CD4-positive, alpha-beta memory T cell (primary cell): ENCODE data around the gene RNASE13. TPM values are rescaled to one million over a fixed set of nuclear protein-coding genes. Genes with fewer than 3 reads are reported as not detected.

Experiments
- CTCF ChIA-PET: fragments of 350-600 bp; sonication (Branson Sonifier 250); formaldehyde crosslinking; loops from one replicate; lab custom pipeline; 2021; ENCODE audit warnings: inconsistent platforms; ENCODE audit not compliant: partially characterized antibody; lab: Charles Lee
- POLR2A ChIA-PET: fragments of 350-600 bp; sonication (Branson Sonifier 250); formaldehyde crosslinking; loops from one replicate; lab custom pipeline; 2021; ENCODE audit not compliant: partially characterized antibody; lab: Charles Lee
- DNase-seq, 5 donors: peaks; one replicate each; pipeline versions ENCODE4 v3.0.0 to v3.0.0-alpha.2; 2020 to 2022; ENCODE audit warnings: mixed read lengths in 1 of 5
- H3K27ac ChIP-seq: one replicate; pipeline ENCODE4 v1.7.0; 2013; ENCODE audit warnings: low read depth, low read length
- H3K27me3 ChIP-seq: 2 replicates; pipeline ENCODE4 v1.7.0; 2013; ENCODE audit warnings: mild to moderate bottlenecking, low read length, moderate library complexity; ENCODE audit not compliant: insufficient read depth
- H3K36me3 ChIP-seq: 2 replicates; pipeline ENCODE4 v1.7.0; 2013; ENCODE audit warnings: mild to moderate bottlenecking, low read length, moderate library complexity; ENCODE audit not compliant: insufficient read depth
- H3K4me1 ChIP-seq: 2 replicates; pipeline ENCODE4 v1.7.0; 2013; ENCODE audit warnings: mild to moderate bottlenecking, low read length, moderate library complexity; ENCODE audit not compliant: insufficient read depth
- H3K4me3 ChIP-seq, 2 donors: one replicate each; pipeline ENCODE4 v1.7.0; 2013; ENCODE audit warnings: low read length in 2 of 2, mild to moderate bottlenecking in 1 of 2
- H3K9me3 ChIP-seq, 2 donors: one replicate each; pipeline ENCODE4 v1.7.0; 2013; ENCODE audit warnings: low read length in 2 of 2, control low read depth in 1 of 2; ENCODE audit not compliant: control insufficient read depth in 1 of 2
- H3K27ac Mint-ChIP-seq, 7 donors: one replicate each; pipeline ENCODE4 v1.8.0; 2020 to 2021; ENCODE audit warnings: mixed read lengths in 7 of 7, mild to moderate bottlenecking in 6 of 7, inconsistent platforms in 3 of 7, moderate library complexity in 3 of 7
- H3K27me3 Mint-ChIP-seq, 2 donors: one replicate each; pipeline ENCODE4 v1.8.0; 2020 to 2021; ENCODE audit warnings: mixed read lengths in 2 of 2
- H3K36me3 Mint-ChIP-seq, 2 donors: one replicate each; pipeline ENCODE4 v1.8.0; 2020 to 2021; ENCODE audit warnings: mixed read lengths in 2 of 2, inconsistent platforms in 1 of 2, mild to moderate bottlenecking in 1 of 2
- H3K4me1 Mint-ChIP-seq, 4 donors: one replicate each; pipeline ENCODE4 v1.8.0; 2020 to 2021; ENCODE audit warnings: mixed read lengths in 4 of 4, mild to moderate bottlenecking in 1 of 4
- H3K4me3 Mint-ChIP-seq, 8 donors: one replicate each; pipeline ENCODE4 v1.8.0; 2020 to 2021; ENCODE audit warnings: mixed read lengths in 8 of 8, mild to moderate bottlenecking in 7 of 8, moderate library complexity in 6 of 8, inconsistent platforms in 3 of 8
- H3K9me3 Mint-ChIP-seq, 8 donors: one replicate each; pipeline ENCODE4 v1.8.0; 2020 to 2021; ENCODE audit warnings: mixed read lengths in 8 of 8, mild to moderate bottlenecking in 5 of 8, inconsistent platforms in 3 of 8, moderate library complexity in 1 of 8
- intact Hi-C: fragments of 100-400 bp; cut with micrococcal nuclease; formaldehyde crosslinking; loops from one replicate; pipeline ENCODE4 v1.15.1; 2023
- polyA plus RNA-seq, 2 donors: library from polyadenylated mRNA; unstranded; fragments of 300-500 nt; fragmentation: Illumina TruSeq; gene quantifications; one replicate each; pipeline ENCODE4 v1.2.3, GENCODE V29; 2021
- total RNA-seq, 2 experiments: library from RNA; stranded (reverse); gene quantifications; one replicate each; pipeline ENCODE4 v1.2.3, GENCODE V29; 2021

Gene RNASE13, protein sequence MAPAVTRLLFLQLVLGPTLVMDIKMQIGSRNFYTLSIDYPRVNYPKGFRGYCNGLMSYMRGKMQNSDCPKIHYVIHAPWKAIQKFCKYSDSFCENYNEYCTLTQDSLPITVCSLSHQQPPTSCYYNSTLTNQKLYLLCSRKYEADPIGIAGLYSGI
- total RNA-seq (not detected), polyA plus RNA-seq (not detected)

DNA sequence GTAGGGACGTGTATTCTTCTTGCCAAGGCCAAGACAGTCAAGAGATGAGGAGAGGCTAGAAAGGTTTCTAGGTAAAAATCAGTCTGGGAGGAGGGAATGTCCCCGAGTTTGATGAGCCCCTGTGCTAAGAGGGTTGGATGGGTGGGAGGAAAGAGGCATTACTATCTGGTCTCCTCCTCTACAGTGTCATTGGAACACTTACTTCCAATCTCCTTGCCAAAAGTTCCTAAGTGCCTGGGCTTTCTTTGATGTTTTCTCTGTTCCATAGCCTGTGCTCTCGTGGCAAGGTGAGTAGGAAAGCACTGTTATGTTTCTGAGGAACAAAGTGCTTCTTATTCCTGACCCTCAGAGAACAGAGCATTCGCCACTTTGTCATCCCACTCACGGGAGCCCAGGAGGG is at the start of gene RNASE13:
RNASE13 (minus strand) TSS at position 101 of the 400 bp plus-strand sequence. CDS start 519 bp downstream, outside the sequence.
- Histone ChIP-seq H3K36me3 (no peaks in the 10 kb centered on the region), H3K27ac (no peak within 1 kb of the TSS), H3K4me3 (no peak within 1 kb of the TSS), H3K9me3 (no peaks in the 10 kb centered on the region), H3K4me1 (no peaks in the 10 kb centered on the region), H3K27me3 (no peaks in the 10 kb centered on the region)
- ChIA-PET CTCF (interaction anchor here (1.0 to 10.7 kb wide), 6 partner anchors 9 to 70 kb away, joined by 3 to 138 read pairs (median 6); no protein-coding TSS in a partner anchor), POLR2A (no interaction called here)
- H3K27me3 Mint-ChIP-seq = peaks cover 1 to 3% of the 10 kb centered on the region in 2 donors
- intact Hi-C loops = no loop called here
- no peaks in the 10 kb centered on the region for H3K36me3 Mint-ChIP-seq
- no peaks in the 10 kb centered on the region for H3K4me1 Mint-ChIP-seq
- no peak within 1 kb of the TSS for H3K4me3 Mint-ChIP-seq
- peaks cover 0 to 2% (median 0%) of the 10 kb centered on the region in 8 donors for H3K9me3 Mint-ChIP-seq
- no peak within 1 kb of the TSS for H3K27ac Mint-ChIP-seq
- DNase-seq = no peak

DNA sequence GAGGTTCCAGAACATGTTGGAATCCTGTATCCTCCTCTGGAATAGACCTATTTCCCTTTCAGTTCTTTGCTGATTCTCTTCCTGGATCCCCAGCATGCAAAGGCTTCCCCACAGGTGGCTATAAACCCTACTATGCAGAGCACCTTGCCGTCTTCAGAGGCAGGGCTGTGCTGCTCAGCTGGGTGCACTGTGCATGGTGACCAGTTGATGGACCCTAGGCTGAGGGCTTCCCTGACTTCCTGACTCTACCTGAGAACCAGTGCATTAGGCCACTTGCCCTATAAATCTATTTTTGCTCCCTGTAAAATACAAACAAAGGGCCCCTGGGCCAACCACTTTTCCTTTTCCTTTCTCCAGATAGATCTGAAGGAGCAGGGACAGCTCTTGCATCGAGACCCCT is 49.8 kb upstream of the RNASE13 start:
- intact Hi-C loops = no loop called here
- Histone ChIP-seq H3K27me3 (no peaks in the 10 kb centered on the region), H3K4me3 (no peak overlapping the region), H3K4me1 (peaks cover 18% of the 10 kb centered on the region), H3K9me3 (no peaks in the 10 kb centered on the region), H3K36me3 (no peaks in the 10 kb centered on the region), H3K27ac (no peak overlapping the region)
- Mint-ChIP-seq H3K36me3 (peaks cover 0 to 2% of the 10 kb centered on the region in 2 donors), H3K27ac (peak overlapping the region in 6 of 7 donors; percentile 20 to 100 (median 84)), H3K9me3 (peaks cover 0 to 3% (median 0%) of the 10 kb centered on the region in 8 donors), H3K4me1 (peaks cover 20 to 36% (median 28%) of the 10 kb centered on the region in 4 donors), H3K4me3 (no peak overlapping the region), H3K27me3 (peaks cover 0 to 1% of the 10 kb centered on the region in 2 donors)
- CTCF ChIA-PET = interaction anchor here (1.6 to 3.5 kb wide), 3 partner anchors 8 to 69 kb away, joined by 11 to 23 read pairs (median 11); no protein-coding TSS in a partner anchor
- DNase-seq = no peak
- POLR2A ChIA-PET = interaction anchor here (1.0 kb wide), 1 partner anchor 56 kb away, joined by 3 read pairs; no protein-coding TSS in a partner anchor

DNA sequence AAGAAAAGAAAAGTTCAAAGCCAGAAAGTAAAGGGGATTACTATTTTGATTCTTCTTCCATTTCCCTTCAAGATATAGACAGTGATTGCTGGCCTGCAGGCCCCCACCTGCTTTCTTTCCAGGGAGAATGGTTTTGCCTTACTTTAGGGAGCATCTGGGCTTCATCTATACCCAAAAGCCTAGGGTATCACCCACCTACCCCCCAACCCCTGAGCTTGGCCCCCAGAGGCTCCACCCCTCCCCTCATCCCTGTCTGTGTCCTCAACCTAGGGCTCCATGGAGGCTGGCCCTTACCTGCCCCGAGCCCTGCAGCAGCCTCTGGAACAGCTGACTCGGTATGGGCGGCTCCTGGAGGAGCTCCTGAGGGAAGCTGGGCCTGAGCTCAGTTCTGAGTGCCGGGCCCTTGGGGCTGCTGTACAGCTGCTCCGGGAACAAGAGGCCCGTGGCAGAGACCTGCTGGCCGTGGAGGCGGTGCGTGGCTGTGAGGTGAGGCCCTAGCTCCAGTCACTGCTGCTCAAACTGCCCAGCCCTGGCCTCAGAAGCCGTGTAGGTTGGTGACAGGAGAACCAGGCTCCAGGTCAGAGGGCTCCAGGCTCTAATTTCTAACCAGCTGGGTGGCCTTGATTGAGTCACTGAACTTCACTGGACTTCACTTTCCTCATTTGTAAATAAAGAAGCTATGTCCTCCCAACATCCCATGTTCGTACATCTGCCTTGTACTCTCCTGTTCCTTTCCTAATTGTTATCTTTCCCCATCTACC is 49.1 kb upstream of the RNASE13 start:
- peaks cover 0 to 1% of the 10 kb centered on the region in 2 donors for H3K27me3 Mint-ChIP-seq
- Histone ChIP-seq H3K27ac (no peak overlapping the region), H3K4me3 (no peak overlapping the region), H3K27me3 (no peaks in the 10 kb centered on the region), H3K9me3 (no peaks in the 10 kb centered on the region), H3K36me3 (no peaks in the 10 kb centered on the region), H3K4me1 (peaks cover 18% of the 10 kb centered on the region)
- peaks cover 0 to 2% of the 10 kb centered on the region in 2 donors for H3K36me3 Mint-ChIP-seq
- peak overlapping the region in 6 of 7 donors; percentile 72 to 100 (median 84) for H3K27ac Mint-ChIP-seq
- DNase-seq = no peak
- intact Hi-C loops = no loop called here
- ChIA-PET CTCF (interaction anchor here (0.9 to 3.5 kb wide), 5 partner anchors 9 to 69 kb away, joined by 3 to 23 read pairs (median 11); no protein-coding TSS in a partner anchor), POLR2A (interaction anchor here (1.0 kb wide), 1 partner anchor 56 kb away, joined by 3 read pairs; no protein-coding TSS in a partner anchor)
- peak overlapping the region in 1 of 8 donors; percentile 6 for H3K4me3 Mint-ChIP-seq
- peaks cover 17 to 29% (median 23%) of the 10 kb centered on the region in 4 donors for H3K4me1 Mint-ChIP-seq
- peaks cover 0 to 3% (median 0%) of the 10 kb centered on the region in 8 donors for H3K9me3 Mint-ChIP-seq

DNA sequence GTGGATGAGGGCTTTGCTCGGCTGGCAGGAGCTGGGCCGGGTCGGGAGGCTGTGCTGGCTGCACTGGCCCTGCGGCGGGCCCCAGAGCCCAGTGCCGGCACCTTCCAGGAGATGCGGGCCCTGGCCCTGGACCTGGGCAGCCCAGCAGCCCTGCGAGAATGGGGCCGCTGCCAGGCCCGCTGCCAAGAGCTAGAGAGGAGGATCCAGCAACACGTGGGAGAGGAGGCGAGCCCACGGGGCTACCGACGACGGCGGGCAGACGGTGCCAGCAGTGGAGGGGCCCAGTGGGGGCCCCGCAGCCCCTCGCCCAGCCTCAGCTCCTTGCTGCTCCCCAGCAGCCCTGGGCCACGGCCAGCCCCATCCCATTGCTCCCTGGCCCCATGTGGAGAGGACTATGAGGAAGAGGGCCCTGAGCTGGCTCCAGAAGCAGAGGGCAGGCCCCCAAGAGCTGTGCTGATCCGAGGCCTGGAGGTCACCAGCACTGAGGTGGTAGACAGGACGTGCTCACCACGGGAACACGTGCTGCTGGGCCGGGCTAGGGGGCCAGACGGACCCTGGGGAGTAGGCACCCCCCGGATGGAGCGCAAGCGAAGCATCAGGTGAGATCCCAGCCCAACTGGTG is 47.0 kb upstream of the RNASE13 start:
- peaks cover 0 to under 1% of the 10 kb centered on the region in 2 donors for H3K27me3 Mint-ChIP-seq
- POLR2A ChIA-PET = no interaction called here
- H3K4me3 Mint-ChIP-seq = no peak overlapping the region
- H3K36me3 Mint-ChIP-seq = no peaks in the 10 kb centered on the region
- H3K4me1 Mint-ChIP-seq = peaks cover 4 to 9% (median 7%) of the 10 kb centered on the region in 4 donors
- H3K9me3 Mint-ChIP-seq = no peaks in the 10 kb centered on the region
- CTCF ChIA-PET = interaction anchor here (1.1 to 1.8 kb wide), 2 partner anchors 14 to 21 kb away, joined by 3 to 6 read pairs; no protein-coding TSS in a partner anchor
- DNase-seq = no peak
- Histone ChIP-seq H3K36me3 (no peaks in the 10 kb centered on the region), H3K4me3 (no peak overlapping the region), H3K9me3 (no peaks in the 10 kb centered on the region), H3K27me3 (no peaks in the 10 kb centered on the region), H3K27ac (no peak overlapping the region), H3K4me1 (peaks cover under 1% of the 10 kb centered on the region)
- H3K27ac Mint-ChIP-seq = peak overlapping the region in 1 of 7 donors; percentile 57
- intact Hi-C loops = no loop called here

DNA sequence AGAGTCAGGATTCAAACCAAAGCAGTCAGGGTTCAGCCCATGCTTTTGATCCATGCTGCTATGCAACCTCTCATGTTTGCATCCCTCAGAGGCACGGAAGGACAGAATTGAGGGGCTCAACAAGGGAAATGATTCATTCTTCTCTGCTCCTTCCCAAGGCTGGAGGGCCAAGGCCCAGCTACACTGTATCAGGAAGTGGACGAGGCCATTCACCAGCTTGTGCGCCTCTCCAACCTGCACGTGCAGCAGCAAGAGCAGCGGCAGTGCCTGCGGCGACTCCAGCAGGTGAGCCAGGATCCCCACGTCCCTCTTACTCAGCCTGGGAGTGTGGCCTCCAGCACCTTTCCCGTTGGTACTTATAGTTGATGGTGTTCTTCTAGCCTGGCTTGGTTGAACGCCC is 44.1 kb upstream of the RNASE13 start:
- intact Hi-C loops = no loop called here
- no peaks in the 10 kb centered on the region for H3K27me3 Mint-ChIP-seq
- H3K4me1 Mint-ChIP-seq = no peaks in the 10 kb centered on the region
- DNase-seq = no peak
- ChIA-PET POLR2A (no interaction called here), CTCF (interaction anchor here (2.2 kb wide), 2 partner anchors 10 to 64 kb away, joined by 5 to 8 read pairs; no protein-coding TSS in a partner anchor)
- H3K27ac ChIP-seq = no peak overlapping the region
- no peak overlapping the region for H3K4me3 Mint-ChIP-seq
- no peaks in the 10 kb centered on the region for H3K27me3 ChIP-seq
- no peaks in the 10 kb centered on the region for H3K36me3 ChIP-seq
- peak overlapping the region in 1 of 7 donors; percentile 47 for H3K27ac Mint-ChIP-seq
- H3K9me3 Mint-ChIP-seq = no peaks in the 10 kb centered on the region
- no peak overlapping the region for H3K4me3 ChIP-seq
- no peaks in the 10 kb centered on the region for H3K9me3 ChIP-seq
- no peaks in the 10 kb centered on the region for H3K36me3 Mint-ChIP-seq
- no peaks in the 10 kb centered on the region for H3K4me1 ChIP-seq

DNA sequence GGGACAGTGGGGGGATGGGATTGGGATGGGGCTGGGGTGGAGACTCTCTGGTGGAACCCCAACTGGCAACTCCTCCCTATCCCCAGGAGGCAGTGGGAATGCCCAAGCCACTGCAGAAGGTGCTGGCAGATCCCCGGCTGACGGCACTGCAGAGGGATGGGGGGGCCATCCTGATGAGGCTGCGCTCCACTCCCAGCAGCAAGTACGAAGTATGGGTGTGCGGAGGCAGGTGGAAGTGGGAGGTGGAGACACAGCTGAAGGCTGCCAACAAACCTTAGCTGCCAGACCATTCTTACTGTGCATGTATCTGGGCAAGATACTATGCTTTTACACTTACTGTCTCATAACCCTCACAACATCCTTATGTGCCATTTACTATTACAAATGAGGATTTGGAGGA is 43.7 kb upstream of the RNASE13 start:
- POLR2A ChIA-PET = no interaction called here
- Histone ChIP-seq H3K36me3 (no peaks in the 10 kb centered on the region), H3K27ac (no peak overlapping the region), H3K4me1 (no peaks in the 10 kb centered on the region), H3K27me3 (no peaks in the 10 kb centered on the region), H3K4me3 (no peak overlapping the region), H3K9me3 (no peaks in the 10 kb centered on the region)
- Mint-ChIP-seq H3K9me3 (no peaks in the 10 kb centered on the region), H3K27ac (peak overlapping the region in 1 of 7 donors; percentile 81), H3K4me1 (no peaks in the 10 kb centered on the region), H3K4me3 (no peak overlapping the region), H3K36me3 (no peaks in the 10 kb centered on the region), H3K27me3 (peaks cover 0 to 4% of the 10 kb centered on the region in 2 donors)
- DNase-seq = no peak
- CTCF ChIA-PET = interaction anchor here (1.0 to 2.2 kb wide), 4 partner anchors 10 to 63 kb away, joined by 4 to 9 read pairs (median 6); no protein-coding TSS in a partner anchor
- intact Hi-C loops = no loop called here
